Measurements from ENCODE around the gene CXXC4. TPM values are rescaled to one million over a fixed set of nuclear protein-coding genes. Genes with fewer than 3 reads are reported as not detected.

CXXC4 gene
- total RNA-seq, 3 donors from 2014 or later (not counting 1 experiment from before 2014, with no cell fraction given), result 0.77 to 2.1 (median 0.82) TPM

GRCh38 chr4:104491481-104492182, 3.1 kb downstream of the CXXC4 start:
- TF ChIP-seq CTCF (IDR thresholded peaks at IDR 0.05), result no peak
- DNase-seq (peak; percentile 44 to 60), ATAC-seq (peak; percentile 64 to 72 (median 71))
- Histone ChIP-seq H3K27me3 (ENCODE audit: control insufficient read depth, insufficient read depth, low read length) (peaks cover 14% of the 10 kb centered on the region), H3K4me3 (ENCODE audit: low read length) (peak overlapping the region; percentile 67), H3K4me1 (ENCODE audit: control insufficient read depth, insufficient read depth, low read length) (peaks cover 24% of the 10 kb centered on the region), H3K27ac (ENCODE audit: low read length) (peak overlapping the region; percentile 58), H3K36me3 (ENCODE audit: control insufficient read depth, insufficient read depth, low read length) (no peaks in the 10 kb centered on the region), H3K9me3 (ENCODE audit: control insufficient read depth, insufficient read depth, low read length) (no peaks in the 10 kb centered on the region)
- H3K4me3 Mint-ChIP-seq, result peak overlapping the region; percentile 88
- peaks cover 28 to 41% of the 10 kb centered on the region in 2 donors for H3K27me3 Mint-ChIP-seq (ENCODE audit: low read depth in 2 of 2)
- H3K4me1 Mint-ChIP-seq, result peaks cover 41 to 48% of the 10 kb centered on the region in 2 donors
- intact Hi-C loops (cut with micrococcal nuclease), result loop anchor here (5.0 kb wide), 1 partner anchor 981 kb away; the partner anchor contains the start of gene PPA2
- H3K27ac Mint-ChIP-seq, result peak overlapping the region in 1 of 2 donors; percentile 78
- H3K9me3 Mint-ChIP-seq, result no peaks in the 10 kb centered on the region
- no peaks in the 10 kb centered on the region for H3K36me3 Mint-ChIP-seq
- WGBS (ENCODE audit: insufficient coverage), result under 1% methylated on average over 47 of the region's 47 CpGs

- Mint-ChIP-seq H3K4me1 (peaks cover 41 to 48% of the 10 kb centered on the region in 2 donors), H3K36me3 (no peaks in the 10 kb centered on the region), H3K27ac (peak overlapping the region in 1 of 2 donors; percentile 78), H3K27me3 (ENCODE audit: low read depth in 2 of 2) (peaks cover 28 to 41% of the 10 kb centered on the region in 2 donors), H3K9me3 (no peaks in the 10 kb centered on the region), H3K4me3 (peak overlapping the region; percentile 90)
- no peaks in the 10 kb centered on the region for H3K9me3 ChIP-seq (ENCODE audit: control insufficient read depth, insufficient read depth, low read length)
- H3K36me3 ChIP-seq (ENCODE audit: control insufficient read depth, insufficient read depth, low read length), result no peaks in the 10 kb centered on the region
- under 1% methylated on average over 46 of the region's 55 CpGs for WGBS (ENCODE audit: insufficient coverage)
- peaks cover 24% of the 10 kb centered on the region for H3K4me1 ChIP-seq (ENCODE audit: control insufficient read depth, insufficient read depth, low read length)
- TF ChIP-seq CTCF (IDR thresholded peaks at IDR 0.05), result no peak
- peak in 2 of 3 donors; percentile 63 to 70 for ATAC-seq
- H3K27me3 ChIP-seq (ENCODE audit: control insufficient read depth, insufficient read depth, low read length), result peaks cover 14% of the 10 kb centered on the region
- H3K4me3 ChIP-seq (ENCODE audit: low read length), result peak overlapping the region; percentile 59
- DNase-seq, result peak; percentile 45 to 64
- intact Hi-C loops (cut with micrococcal nuclease), result loop anchor here (5.0 kb wide), 1 partner anchor 981 kb away; the partner anchor contains the start of gene PPA2
- H3K27ac ChIP-seq (ENCODE audit: low read length), result no peak overlapping the region
Measured at GRCh38 chr4:104490770-104491480, 3.8 kb downstream of the CXXC4 start.

- no peaks in the 10 kb centered on the region for H3K9me3 Mint-ChIP-seq
- H3K36me3 Mint-ChIP-seq, result no peaks in the 10 kb centered on the region
- peak in 1 of 2 donors; percentile 10 for DNase-seq
- Histone ChIP-seq H3K36me3 (ENCODE audit: control insufficient read depth, insufficient read depth, low read length) (no peaks in the 10 kb centered on the region), H3K4me1 (ENCODE audit: control insufficient read depth, insufficient read depth, low read length) (peaks cover 24% of the 10 kb centered on the region), H3K27ac (ENCODE audit: low read length) (no peak overlapping the region), H3K4me3 (ENCODE audit: low read length) (peak overlapping the region; percentile 59), H3K9me3 (ENCODE audit: control insufficient read depth, insufficient read depth, low read length) (no peaks in the 10 kb centered on the region), H3K27me3 (ENCODE audit: control insufficient read depth, insufficient read depth, low read length) (peaks cover 14% of the 10 kb centered on the region)
- peak overlapping the region in 1 of 2 donors; percentile 78 for H3K27ac Mint-ChIP-seq
- TF ChIP-seq CTCF (IDR thresholded peaks at IDR 0.05), result no peak
- H3K27me3 Mint-ChIP-seq (ENCODE audit: low read depth in 2 of 2), result peaks cover 27 to 34% of the 10 kb centered on the region in 2 donors
- H3K4me1 Mint-ChIP-seq, result peaks cover 35 to 42% of the 10 kb centered on the region in 2 donors
- ATAC-seq, result no peak
- H3K4me3 Mint-ChIP-seq, result peak overlapping the region; percentile 90
- intact Hi-C loops (cut with micrococcal nuclease), result loop anchor here (5.0 kb wide), 1 partner anchor 982 kb away; the partner anchor contains the start of gene PPA2
- WGBS (ENCODE audit: insufficient coverage), result 54% methylated on average over 2 of the region's 7 CpGs
Measured at GRCh38 chr4:104490096-104490769, 4.5 kb downstream of the CXXC4 start.

All from natural killer cell (primary cell).